Measurements from ENCODE around the gene MPST.

DNA sequence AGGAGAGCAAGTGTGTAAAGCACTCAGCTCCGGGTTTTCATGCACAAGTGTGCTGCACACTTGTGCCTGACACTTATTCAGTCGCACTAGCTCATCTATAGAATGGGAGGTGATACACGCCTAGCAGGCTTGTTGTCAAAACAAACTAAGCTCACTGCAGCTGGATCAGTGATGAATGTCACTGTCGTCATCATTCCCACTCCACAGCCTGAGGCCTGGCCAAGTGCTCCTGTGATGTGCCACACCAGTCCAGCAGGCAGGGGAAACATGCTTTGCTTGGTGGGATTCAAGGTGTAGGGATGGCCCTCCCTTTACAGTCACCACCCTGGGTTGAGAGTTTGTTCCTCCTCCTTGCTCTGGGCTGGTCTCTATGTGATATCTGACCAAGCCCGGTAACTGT lies 6.8 kb downstream of the MPST start:
- TF ChIP-seq, protein P1, sequence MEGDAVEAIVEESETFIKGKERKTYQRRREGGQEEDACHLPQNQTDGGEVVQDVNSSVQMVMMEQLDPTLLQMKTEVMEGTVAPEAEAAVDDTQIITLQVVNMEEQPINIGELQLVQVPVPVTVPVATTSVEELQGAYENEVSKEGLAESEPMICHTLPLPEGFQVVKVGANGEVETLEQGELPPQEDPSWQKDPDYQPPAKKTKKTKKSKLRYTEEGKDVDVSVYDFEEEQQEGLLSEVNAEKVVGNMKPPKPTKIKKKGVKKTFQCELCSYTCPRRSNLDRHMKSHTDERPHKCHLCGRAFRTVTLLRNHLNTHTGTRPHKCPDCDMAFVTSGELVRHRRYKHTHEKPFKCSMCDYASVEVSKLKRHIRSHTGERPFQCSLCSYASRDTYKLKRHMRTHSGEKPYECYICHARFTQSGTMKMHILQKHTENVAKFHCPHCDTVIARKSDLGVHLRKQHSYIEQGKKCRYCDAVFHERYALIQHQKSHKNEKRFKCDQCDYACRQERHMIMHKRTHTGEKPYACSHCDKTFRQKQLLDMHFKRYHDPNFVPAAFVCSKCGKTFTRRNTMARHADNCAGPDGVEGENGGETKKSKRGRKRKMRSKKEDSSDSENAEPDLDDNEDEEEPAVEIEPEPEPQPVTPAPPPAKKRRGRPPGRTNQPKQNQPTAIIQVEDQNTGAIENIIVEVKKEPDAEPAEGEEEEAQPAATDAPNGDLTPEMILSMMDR (IDR thresholded peaks at IDR 0.05): no peak
- no peak for TF ChIP-seq POLR2A (IDR thresholded peaks at IDR 0.05)
